H1 (cell line): Measurements from ENCODE around the gene ARPC3. TPM values are rescaled to one million over a fixed set of nuclear protein-coding genes. Genes with fewer than 3 reads are reported as not detected.

ENCODE experiments used
- CTCF ChIA-PET: fragments of 300-600 bp; sonication (Branson Sonifier 250); formaldehyde crosslinking; loops from one replicate; lab custom pipeline; 2021; ENCODE audit not compliant: partially characterized antibody; lab: Charles Lee
- POLR2A ChIA-PET: fragments of 300-600 bp; sonication (Branson Sonifier 250); formaldehyde crosslinking; loops from one replicate; lab custom pipeline; 2021; ENCODE audit warnings: inconsistent platforms; ENCODE audit not compliant: partially characterized antibody; lab: Charles Lee
- DNase-seq, 2 experiments: peaks; one replicate each; pipeline versions ENCODE4 v3.0.0 to v3.0.0-alpha.2; 2010 to 2022; ENCODE audit warnings: low spot score in 2 of 2, low read depth in 1 of 2, mixed read lengths in 1 of 2
- FAIRE-seq: peaks from 2 replicates; lab custom pipeline; 2011; peaks lifted over from hg19 to GRCh38; lab: Jason Lieb, UNC
- H2AFZ ChIP-seq: 2 replicates; pipeline ENCODE4 v1.8.1; 2012; ENCODE audit warnings: low read length, inconsistent platforms
- H2AK5ac ChIP-seq: 2 replicates; pipeline ENCODE4 v1.6.1; 2013; ENCODE audit warnings: low read depth, low read length
- H2BK120ac ChIP-seq: replicated peaks from 2 replicates; pipeline ENCODE3; 2013; ENCODE audit warnings: low read depth, low read length, inconsistent platforms
- H2BK12ac ChIP-seq: 2 replicates; pipeline ENCODE4 v1.6.1; 2013; ENCODE audit warnings: low read depth, low read length
- H2BK15ac ChIP-seq: 2 replicates; pipeline ENCODE4 v1.6.1; 2013; ENCODE audit warnings: low read length
- H2BK20ac ChIP-seq: 2 replicates; pipeline ENCODE4 v1.6.1; 2013; ENCODE audit warnings: low read length
- H2BK5ac ChIP-seq: 2 replicates; pipeline ENCODE4 v1.6.1; 2013; ENCODE audit warnings: low read depth, low read length
- H3K14ac ChIP-seq: 2 replicates; pipeline ENCODE4 v1.6.1; 2013; ENCODE audit warnings: inconsistent platforms; ENCODE audit not compliant: insufficient read length
- H3K18ac ChIP-seq: 2 replicates; pipeline ENCODE4 v1.6.1; 2013; ENCODE audit warnings: low read length; ENCODE audit errors: extremely low read depth
- H3K23ac ChIP-seq: 2 replicates; pipeline ENCODE4 v1.6.1; 2013; ENCODE audit warnings: inconsistent platforms; ENCODE audit not compliant: insufficient read length
- H3K23me2 ChIP-seq: 2 replicates; pipeline ENCODE4 v1.6.1; 2013; ENCODE audit warnings: low read depth, low read length
- H3K27ac ChIP-seq: 2 replicates; pipeline ENCODE4 v1.6.1; 2011; ENCODE audit warnings: low read depth, low read length, inconsistent platforms
- H3K27me3 ChIP-seq, 4 experiments: replicated peaks in 1 of 4; 1 replicate in 1 of 4; 2 replicates in 3 of 4; pipeline versions ENCODE4 v1.6.1 to v1.8.1; 2011 to 2013; ENCODE audit warnings: low read length in 3 of 4, mild to moderate bottlenecking in 3 of 4, inconsistent platforms in 2 of 4, mixed read lengths in 2 of 4, moderate library complexity in 1 of 4; ENCODE audit not compliant: control insufficient read depth in 3 of 4, insufficient read depth in 3 of 4; ENCODE audit errors: extremely low read depth in 1 of 4
- H3K36me3 ChIP-seq, 4 experiments: 2 replicates each; pipeline versions ENCODE4 v1.6.1 to v1.8.1; 2011 to 2013; ENCODE audit warnings: mild to moderate bottlenecking in 4 of 4, low read length in 3 of 4, moderate library complexity in 2 of 4, control low read depth in 1 of 4, inconsistent platforms in 1 of 4; ENCODE audit not compliant: insufficient read depth in 4 of 4, control insufficient read depth in 2 of 4
- H3K4ac ChIP-seq: replicated peaks from 2 replicates; pipeline ENCODE3; 2013; ENCODE audit warnings: low read length, low read depth, mixed read lengths, inconsistent platforms; ENCODE audit not compliant: insufficient read length
- H3K4me1 ChIP-seq, 4 experiments: replicated peaks in 1 of 4; 1 replicate in 1 of 4; 2 replicates in 3 of 4; pipeline versions ENCODE4 v1.6.1 to v1.8.1; 2011 to 2013; ENCODE audit warnings: low read length in 3 of 4, inconsistent platforms in 2 of 4, mixed read lengths in 1 of 4; ENCODE audit not compliant: insufficient read depth in 4 of 4, control insufficient read depth in 3 of 4
- H3K4me2 ChIP-seq, 2 experiments: 2 replicates each; pipeline versions ENCODE4 v1.6.1 to v1.8.1; 2011 to 2013; ENCODE audit warnings: low read depth in 2 of 2, low read length in 2 of 2, control low read depth in 1 of 2, inconsistent platforms in 1 of 2, mild to moderate bottlenecking in 1 of 2; ENCODE audit not compliant: insufficient read depth in 1 of 2
- H3K4me3 ChIP-seq, 4 experiments: fragments of 200-600, 300-600 bp in 1 of 4; sonication (generic), shearing (Covaris generic), sonication (Bioruptor Twin) in 1 of 4; 2 replicates each; pipeline versions ENCODE4 v1.5.1 to v1.8.1; 2011 to 2016; ENCODE audit warnings: low read length in 4 of 4, low read depth in 3 of 4, control low read depth in 2 of 4, inconsistent platforms in 2 of 4, mild to moderate bottlenecking in 2 of 4, mixed read lengths in 1 of 4, moderate library complexity in 1 of 4; ENCODE audit not compliant: insufficient read depth in 2 of 4; ENCODE audit errors: extremely low read depth in 1 of 4
- H3K56ac ChIP-seq: replicated peaks from 2 replicates; pipeline ENCODE3; 2013; ENCODE audit warnings: low read depth, mild to moderate bottlenecking, mixed read lengths, low read length, inconsistent platforms; ENCODE audit not compliant: insufficient read length
- H3K79me1 ChIP-seq: 2 replicates; pipeline ENCODE4 v1.6.1; 2013; ENCODE audit warnings: low read depth, low read length, control low read depth
- H3K79me2 ChIP-seq, 2 experiments: 2 replicates each; pipeline versions ENCODE4 v1.6.1 to v1.8.1; 2012 to 2013; ENCODE audit warnings: low read length in 2 of 2, mild to moderate bottlenecking in 2 of 2, inconsistent platforms in 1 of 2; ENCODE audit not compliant: insufficient read depth in 2 of 2, control insufficient read depth in 1 of 2
- H3K9ac ChIP-seq, 4 experiments: replicated peaks in 1 of 4; 1 replicate in 1 of 4; 2 replicates in 3 of 4; pipeline versions ENCODE4 v1.6.1 to v1.8.1; 2011 to 2013; ENCODE audit warnings: low read depth in 3 of 4, low read length in 3 of 4, control low read depth in 2 of 4, mild to moderate bottlenecking in 2 of 4, moderate library complexity in 2 of 4, inconsistent platforms in 1 of 4; ENCODE audit errors: extremely low read depth in 1 of 4
- H3K9me3 ChIP-seq, 2 experiments: 2 replicates each; pipeline versions ENCODE4 v1.6.1 to v1.8.1; 2012 to 2013; ENCODE audit warnings: mild to moderate bottlenecking in 2 of 2, moderate library complexity in 2 of 2, control low read depth in 1 of 2, inconsistent platforms in 1 of 2, low read depth in 1 of 2, low read length in 1 of 2, mixed read lengths in 1 of 2; ENCODE audit not compliant: insufficient read depth in 2 of 2
- H4K20me1 ChIP-seq, 2 experiments: replicated peaks in 1 of 2; 2 replicates each; pipeline versions ENCODE3 to v1.8.1; 2011 to 2013; ENCODE audit warnings: inconsistent platforms in 2 of 2, low read length in 2 of 2, mild to moderate bottlenecking in 1 of 2; ENCODE audit not compliant: insufficient read depth in 2 of 2, control insufficient read depth in 1 of 2
- H4K5ac ChIP-seq: 2 replicates; pipeline ENCODE4 v1.6.1; 2013; ENCODE audit warnings: low read length, low read depth, mixed read lengths, inconsistent platforms; ENCODE audit not compliant: insufficient read length
- H4K8ac ChIP-seq: 2 replicates; pipeline ENCODE4 v1.8.0; 2013; ENCODE audit warnings: mild to moderate bottlenecking, moderate library complexity, low read length, inconsistent platforms; ENCODE audit not compliant: insufficient read depth; ENCODE audit errors: extremely low read depth
- H4K91ac ChIP-seq: replicated peaks from 2 replicates; pipeline ENCODE3; 2013; ENCODE audit warnings: low read length, mixed read lengths, inconsistent platforms; ENCODE audit not compliant: insufficient read length
- SAP30 ChIP-seq: fragments of 300-600 bp; sonication (generic); IDR thresholded peaks from 2 replicates; pipeline ENCODE4 v1.7.1; 2012; ENCODE audit warnings: low read length, moderate library complexity, mild to moderate bottlenecking, inconsistent platforms; ENCODE audit not compliant: insufficient read depth, insufficient replicate concordance
- TEAD4 ChIP-seq: IDR thresholded peaks from 2 replicates; pipeline ENCODE4 v1.6.1; 2012; ENCODE audit warnings: low read depth, low read length, inconsistent platforms, mixed read lengths
- WGBS, 2 experiments: shearing (Covaris generic) in 1 of 2; methylation state at CpG; one replicate each; pipeline versions ENCODE4 v1.1.6 to v1.1.7; 2013 to 2015; ENCODE audit warnings: low lambda C conversion rate in 2 of 2, mixed read lengths in 2 of 2, inconsistent platforms in 1 of 2, low coverage in 1 of 2, missing lambda C conversion rate in 1 of 2; ENCODE audit not compliant: insufficient replicate concordance in 2 of 2, insufficient coverage in 1 of 2, insufficient read length in 1 of 2; ENCODE audit errors: extremely low coverage in 1 of 2, missing lambda C conversion rate in 1 of 2; 5-methylcytosine and 5-hydroxymethylcytosine counted together
- polyA plus RNA-seq, 7 experiments: library from polyadenylated mRNA; depleted of rRNA in 3 of 7; stranded (reverse) in 5 of 7; unstranded in 2 of 7; fragments of >200 nt in 5 of 7; fragments of 200-250 nt in 2 of 7; gene quantifications; 1 replicate in 5 of 7; 2 replicates in 1 of 7; 4 replicates in 1 of 7; pipeline versions ENCODE4 v1.2.1 to v1.2.3, GENCODE V29; 2011 to 2013; ENCODE audit warnings: missing spikeins in 2 of 7, mixed read lengths in 2 of 7
- total RNA-seq: library from RNA; stranded (reverse); fragmentation: NEBNext Ultra II Directional; extraction: Animal tissue kit (Norgen Biotek cat#: 25700); gene quantifications from 2 replicates; pipeline ENCODE4 v1.2.1, GENCODE V29; 2021

The ARPC3 gene
- total and polyA plus RNA-seq, 2 of the 8 experiments (the other 6 are each of a cell fraction or from before 2014, with no cell fraction given) = 36.7 to 160 TPM

- Histone ChIP-seq H3K9me3 (no peaks in the 10 kb centered on the region), H3K4me2 (peak overlapping the region in 1 of 2 experiments; percentile 20; a peak in 1 of 4 replicates), H3K9ac (no peak overlapping the region; a peak in 1 of 7 replicates), H3K4me1 (peaks cover 3 to 5% (median 3%) of the 10 kb centered on the region in 4 experiments; a peak in 4 of 7 replicates), H3K14ac (no peak overlapping the region), H3K23ac (no peak overlapping the region), H2BK12ac (0 out of 2 replicates have a peak overlapping the region, but pooled peaks have one; percentile 18)
- POLR2A ChIA-PET = interaction anchor here (0.7 to 2.7 kb wide), 6 partner anchors 20 to 83 kb away, joined by 3 to 10 read pairs (median 3); partner anchors contain the start of genes ANAPC7, FAM216A and GPN3
- no peak for TF ChIP-seq SAP30
- TF ChIP-seq TEAD4 = peak; percentile 74
- TF ChIP-seq, all 59 proteins: peak for 1
- Histone ChIP-seq H3K23me2 (no peaks in the 10 kb centered on the region), H2AFZ (peak overlapping the region; percentile 75; the same call in 1 of the 2 replicates), H3K56ac (no peak overlapping the region), H3K27ac (no peak overlapping the region), H4K8ac (no peak overlapping the region), H3K79me1 (no peaks in the 10 kb centered on the region), H2AK5ac (no peak overlapping the region), H4K20me1 (no peaks in the 10 kb centered on the region), H2BK5ac (no peak overlapping the region), H4K91ac (no peak overlapping the region), H3K18ac (no peak overlapping the region), H2BK15ac (no peak overlapping the region), H3K36me3 (no peaks in the 10 kb centered on the region), H2BK20ac (0 out of 2 replicates have a peak overlapping the region, but pooled peaks have one; percentile 9), H3K4me3 (no peak overlapping the region), H3K4ac (no peak overlapping the region), H3K79me2 (no peaks in the 10 kb centered on the region), H2BK120ac (no peak overlapping the region), H3K27me3 (no peaks in the 10 kb centered on the region), H4K5ac (no peak overlapping the region)
- 62% methylated on average over 3 of the region's 3 CpGs; no CpG with 5 or more reads in 1 of the 2 experiments for WGBS, 2 experiments
- CTCF ChIA-PET = interaction anchor here (0.7 to 1.3 kb wide), 4 partner anchors 9 to 142 kb away, joined by 3 read pairs; no protein-coding TSS in a partner anchor
- peak in 1 of 2 experiments; percentile 21 for DNase-seq
- no peak for FAIRE-seq
These were observed 25.9 kb downstream of the ARPC3 start for GRCh38 chr12:110424237-110424636.
